HEK293T (cell line): ENCODE results near the gene B3GNT2.

Source experiments
- CTCF ChIA-PET: fragments of 350-600 bp; formaldehyde crosslinking; extraction: SDS; loops from one replicate; lab custom pipeline; 2021; ENCODE audit warnings: antibody characterized with exemption, inconsistent platforms; lab: Yijun Ruan, JAX
- POLR2A ChIA-PET: fragments of 350-600 bp; formaldehyde crosslinking; extraction: SDS; loops from one replicate; lab custom pipeline; 2020; ENCODE audit warnings: antibody characterized with exemption, inconsistent platforms; lab: Yijun Ruan, JAX
- DNase-seq: peaks from one replicate; pipeline ENCODE4 v3.0.0; 2012; ENCODE audit warnings: mixed read lengths; ENCODE audit errors: extremely low spot score
- ARNT ChIP-seq: fragments of 450-650 bp; IDR thresholded peaks from 2 replicates; pipeline ENCODE4 v1.6.1; 2017; ENCODE audit warnings: mild to moderate bottlenecking
- BHLHE40 ChIP-seq: fragments of 450-650 bp; IDR thresholded peaks from 2 replicates; pipeline ENCODE4 v1.6.1; 2016; ENCODE audit warnings: mild to moderate bottlenecking, moderate library complexity, borderline replicate concordance
- CTBP1 ChIP-seq: fragments of 450-650 bp; IDR thresholded peaks from 2 replicates; pipeline ENCODE4 v1.6.1; 2016; ENCODE audit warnings: borderline replicate concordance
- ELF4 ChIP-seq: fragments of 450-650 bp; IDR thresholded peaks from 2 replicates; pipeline ENCODE4 v1.6.1; 2017; ENCODE audit warnings: antibody characterized with exemption
- FOXA1 ChIP-seq: fragments of 450-650 bp; IDR thresholded peaks from 2 replicates; pipeline ENCODE4 v1.6.1; 2016; ENCODE audit warnings: mild to moderate bottlenecking
- FOXK2 ChIP-seq: fragments of 450-650 bp; IDR thresholded peaks from 2 replicates; pipeline ENCODE4 v1.6.1; 2016; ENCODE audit warnings: mild to moderate bottlenecking
- FOXM1 ChIP-seq: fragments of 450-650 bp; IDR thresholded peaks from 2 replicates; pipeline ENCODE4 v1.6.1; 2017; ENCODE audit warnings: mild to moderate bottlenecking, borderline replicate concordance
- HDGF ChIP-seq: fragments of 450-650 bp; IDR thresholded peaks from 2 replicates; pipeline ENCODE4 v1.6.1; 2017; ENCODE audit warnings: antibody characterized with exemption, borderline replicate concordance
- L3MBTL2 ChIP-seq: fragments of 450-650 bp; conservative IDR thresholded peaks from 2 replicates; pipeline ENCODE4 v1.6.1; 2016; ENCODE audit warnings: mild to moderate bottlenecking
- LEF1 ChIP-seq: fragments of 450-650 bp; IDR thresholded peaks from 2 replicates; pipeline ENCODE4 v1.6.1; 2017; ENCODE audit warnings: mild to moderate bottlenecking, borderline replicate concordance
- NFRKB ChIP-seq: fragments of 450-650 bp; IDR thresholded peaks from 2 replicates; pipeline ENCODE4 v1.6.1; 2016; ENCODE audit warnings: mild to moderate bottlenecking, moderate library complexity
- SP1 ChIP-seq: fragments of 450-650 bp; IDR thresholded peaks from 2 replicates; pipeline ENCODE4 v1.6.1; 2017
- SUZ12 ChIP-seq: fragments of 450-650 bp; IDR thresholded peaks from 2 replicates; pipeline ENCODE4 v1.6.1; 2016; ENCODE audit warnings: mild to moderate bottlenecking
- TARDBP ChIP-seq: fragments of 450-650 bp; IDR thresholded peaks from 2 replicates; pipeline ENCODE4 v1.6.1; 2016
- ZNF384 ChIP-seq: fragments of 450-650 bp; IDR thresholded peaks from 2 replicates; pipeline ENCODE4 v1.6.1; 2016
- TF ChIP-seq, protein P1 (sequence below): fragments of 450-650 bp; IDR thresholded peaks from 2 replicates; pipeline ENCODE4 v1.6.1; 2016

Gene B3GNT2

DNA sequence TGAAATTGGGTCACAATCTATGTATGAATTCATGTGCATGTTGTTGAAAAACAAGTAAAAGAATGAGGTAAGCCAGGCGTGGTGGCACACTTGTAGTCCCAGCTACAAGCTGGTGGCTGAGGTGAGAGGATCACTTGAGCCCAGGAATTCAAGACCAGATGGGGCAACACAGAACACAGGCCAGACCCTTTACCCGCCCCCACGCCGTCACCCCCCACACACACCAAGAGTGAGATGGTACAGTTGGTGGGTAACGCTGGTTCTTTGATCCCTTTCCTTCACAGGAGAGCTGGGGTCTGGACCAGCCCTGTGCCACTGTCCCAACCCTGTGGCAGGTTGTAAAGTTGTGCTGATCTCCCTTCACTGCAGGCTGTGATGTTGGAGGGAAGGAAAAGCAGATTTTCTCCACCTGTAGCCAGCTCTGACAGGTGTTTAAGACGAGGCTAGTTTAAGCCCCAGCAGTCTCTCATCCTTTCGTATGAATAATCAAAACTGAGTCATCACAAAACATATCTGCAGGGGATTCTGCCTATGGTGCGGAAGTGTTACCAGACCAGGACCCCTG is 13.6 kb downstream of the B3GNT2 start:
- TF ChIP-seq HDGF (no peak), ARNT (no peak), NFRKB (no peak), TARDBP (no peak), FOXK2 (no peak), CTBP1 (no peak), BHLHE40 (no peak), FOXA1 (no peak)
- TF ChIP-seq, protein P1, sequence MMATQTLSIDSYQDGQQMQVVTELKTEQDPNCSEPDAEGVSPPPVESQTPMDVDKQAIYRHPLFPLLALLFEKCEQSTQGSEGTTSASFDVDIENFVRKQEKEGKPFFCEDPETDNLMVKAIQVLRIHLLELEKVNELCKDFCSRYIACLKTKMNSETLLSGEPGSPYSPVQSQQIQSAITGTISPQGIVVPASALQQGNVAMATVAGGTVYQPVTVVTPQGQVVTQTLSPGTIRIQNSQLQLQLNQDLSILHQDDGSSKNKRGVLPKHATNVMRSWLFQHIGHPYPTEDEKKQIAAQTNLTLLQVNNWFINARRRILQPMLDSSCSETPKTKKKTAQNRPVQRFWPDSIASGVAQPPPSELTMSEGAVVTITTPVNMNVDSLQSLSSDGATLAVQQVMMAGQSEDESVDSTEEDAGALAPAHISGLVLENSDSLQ = no peak
- CTCF ChIA-PET = no interaction called here

DNA sequence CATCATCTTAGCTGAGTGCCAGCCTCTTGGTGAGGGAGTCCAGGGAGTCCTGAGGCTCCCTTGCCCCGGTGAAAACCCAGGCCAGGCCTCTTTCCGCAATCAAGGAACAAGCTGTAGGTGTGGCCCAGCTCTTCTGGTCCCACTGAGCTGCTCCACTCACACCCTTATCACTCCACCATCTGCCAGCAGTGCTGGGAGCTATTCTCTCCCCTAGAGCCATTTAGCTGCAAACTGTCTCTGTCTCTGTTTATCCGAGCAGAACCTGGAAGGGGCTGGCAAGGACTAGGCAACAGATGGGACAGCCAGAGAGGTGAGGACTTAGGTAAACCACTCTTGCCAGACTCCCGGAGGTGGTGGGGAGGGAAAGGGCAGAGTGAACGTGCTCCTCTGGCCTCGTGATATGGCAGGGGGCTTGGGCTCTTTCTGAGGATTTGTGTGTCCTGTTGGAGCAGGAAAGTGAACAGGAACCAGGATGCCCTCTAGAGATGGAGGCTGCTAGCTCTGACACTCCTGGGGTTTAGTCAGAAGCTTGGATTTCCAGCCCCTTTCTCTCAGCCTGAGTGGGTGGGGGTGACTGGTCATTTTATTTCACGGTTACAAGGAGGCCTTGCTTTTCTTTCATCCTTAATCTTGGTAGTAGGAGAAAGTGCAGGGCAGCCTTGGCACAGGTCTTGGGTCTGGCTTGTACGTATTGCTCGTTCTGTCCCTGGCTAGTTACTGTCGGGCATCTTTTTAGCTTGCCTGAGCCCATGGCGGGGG is 19.6 kb downstream of the B3GNT2 start:
- ChIA-PET CTCF (no interaction called here), POLR2A (no interaction called here)
- no peak for TF ChIP-seq FOXA1
- TF ChIP-seq HDGF = no peak
- no peak for TF ChIP-seq LEF1
- TF ChIP-seq NFRKB = no peak
- no peak for TF ChIP-seq SP1
- TF ChIP-seq SUZ12 = no peak
- no peak for DNase-seq

More for the DNA sequence above, 13.6 kb downstream of the B3GNT2 start:
- POLR2A ChIA-PET = no interaction called here
- no peak for DNase-seq

DNA sequence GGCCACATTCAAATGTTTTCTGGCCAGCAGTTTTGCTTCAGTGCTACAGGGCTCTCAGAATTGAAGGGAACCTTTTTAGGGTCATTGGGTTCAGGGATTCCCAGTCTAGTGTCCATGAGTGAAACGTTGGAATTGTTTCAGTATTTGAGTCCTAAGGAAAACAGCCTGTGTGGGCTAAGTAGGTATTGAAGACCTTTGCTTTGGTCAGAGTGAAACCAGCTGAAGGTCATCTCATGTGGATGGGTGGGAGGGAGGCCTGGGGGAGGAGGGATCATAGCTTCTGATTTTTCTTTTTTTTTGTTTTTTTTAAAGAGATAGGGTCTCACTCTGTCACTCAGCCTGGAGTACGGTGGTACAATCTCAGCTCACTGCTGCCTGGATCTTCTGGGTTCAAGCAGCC is 20.2 kb downstream of the B3GNT2 start:
- TF ChIP-seq CTBP1 = no peak
- TF ChIP-seq ELF4 = no peak
- no peak for TF ChIP-seq ZNF384
- no peak for TF ChIP-seq SP1
- TF ChIP-seq TARDBP = no peak
- no peak for TF ChIP-seq NFRKB
- TF ChIP-seq FOXM1 = no peak
- POLR2A ChIA-PET = no interaction called here
- DNase-seq = no peak
- CTCF ChIA-PET = no interaction called here

DNA sequence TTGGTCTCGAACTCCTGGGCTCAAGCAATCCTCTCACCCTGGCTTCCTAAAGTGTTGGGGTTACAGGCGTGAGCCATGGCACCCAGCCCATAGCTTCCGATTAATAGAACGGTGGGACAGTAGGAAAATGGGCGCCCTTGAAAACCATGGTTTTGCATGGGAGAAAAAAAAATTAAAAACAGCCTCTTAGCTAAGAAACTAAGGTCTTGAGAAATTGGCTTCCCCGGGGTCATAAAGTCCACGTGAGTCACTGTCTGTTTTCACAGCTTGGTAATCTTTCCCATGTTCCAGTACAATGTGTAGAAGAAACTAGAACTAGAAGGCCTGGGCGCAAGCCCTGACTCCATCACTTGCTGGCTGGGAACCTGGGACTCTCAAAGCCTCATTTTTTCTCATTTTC is 20.7 kb downstream of the B3GNT2 start:
- POLR2A ChIA-PET = no interaction called here
- DNase-seq = no peak
- CTCF ChIA-PET = no interaction called here
- TF ChIP-seq TARDBP (no peak), FOXM1 (no peak), ARNT (no peak), SUZ12 (no peak), SP1 (no peak)

DNA sequence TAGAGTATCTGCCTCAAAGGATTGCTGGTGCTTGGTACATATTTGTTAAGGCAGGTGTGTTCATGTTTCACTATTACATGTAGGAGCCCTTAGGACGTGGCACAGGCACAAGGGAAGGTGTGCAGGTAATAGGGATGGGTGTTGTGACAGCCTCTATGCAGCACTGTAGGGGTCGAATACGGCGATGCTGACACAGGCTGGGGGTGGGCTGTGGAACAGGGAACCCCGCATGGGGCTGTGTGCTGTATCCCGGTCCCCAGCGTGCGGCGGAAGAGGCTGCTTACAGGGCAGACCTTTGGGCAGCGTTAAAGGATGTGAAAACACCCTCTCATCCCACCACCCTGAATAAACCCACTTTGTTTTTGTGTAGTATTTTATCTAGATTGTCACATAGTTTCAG is 21.5 kb downstream of the B3GNT2 start:
- no peak for DNase-seq
- ChIA-PET POLR2A (no interaction called here), CTCF (no interaction called here)
- no peak for TF ChIP-seq FOXA1
- no peak for TF ChIP-seq TARDBP
- no peak for TF ChIP-seq ARNT
- TF ChIP-seq FOXM1 = no peak
- TF ChIP-seq, protein P1 = no peak
- TF ChIP-seq HDGF = no peak
- TF ChIP-seq SUZ12 = no peak
- TF ChIP-seq L3MBTL2 = no peak
- TF ChIP-seq LEF1 = no peak
- no peak for TF ChIP-seq NFRKB
- no peak for TF ChIP-seq BHLHE40
- TF ChIP-seq SP1 = no peak
- TF ChIP-seq ZNF384 = no peak
- no peak for TF ChIP-seq CTBP1
- no peak for TF ChIP-seq FOXK2
- no peak for TF ChIP-seq ELF4

DNA sequence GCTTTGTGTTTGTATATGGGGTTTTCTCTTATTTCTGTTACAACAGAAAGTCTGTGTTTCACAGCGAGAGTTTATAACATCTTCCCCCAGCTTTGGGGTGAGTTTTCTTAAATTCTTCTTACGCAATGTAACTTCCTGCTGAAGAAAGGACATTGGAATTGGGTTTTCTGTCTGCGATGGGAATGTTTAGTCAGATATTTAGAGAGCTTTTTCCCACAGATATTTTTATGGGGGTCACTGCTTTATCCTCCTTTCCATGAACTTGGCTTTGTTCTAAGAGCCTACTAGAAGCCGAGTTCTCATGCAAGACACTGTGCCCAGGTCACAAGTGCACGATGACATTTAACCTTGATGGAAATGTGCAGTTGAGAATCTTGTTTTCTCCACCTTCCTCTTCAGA is 22.1 kb downstream of the B3GNT2 start:
- TF ChIP-seq BHLHE40 = no peak
- no peak for TF ChIP-seq CTBP1
- no peak for TF ChIP-seq FOXK2
- TF ChIP-seq FOXA1 = no peak
- no peak for TF ChIP-seq NFRKB
- no peak for TF ChIP-seq ARNT
- TF ChIP-seq ZNF384 = no peak
- TF ChIP-seq HDGF = no peak
- no peak for TF ChIP-seq LEF1
- no peak for TF ChIP-seq SP1
- TF ChIP-seq FOXM1 = no peak
- TF ChIP-seq ELF4 = no peak
- TF ChIP-seq L3MBTL2 = no peak
- TF ChIP-seq TARDBP = no peak
- TF ChIP-seq, protein P1 = no peak
- CTCF ChIA-PET = no interaction called here
- DNase-seq = no peak
- POLR2A ChIA-PET = no interaction called here
